OCI-LY7 (cell line): Measurements from ENCODE around the gene FABP1. TPM values are rescaled to one million over a fixed set of nuclear protein-coding genes. Genes with fewer than 3 reads are reported as not detected.

Experiments
- BruUV-seq: library from RNA; stranded (reverse); fragments of 400-500 nt; replicated peaks from 2 replicates; lab custom pipeline; 2021; lab: Mats Ljungman, UMichigan
- CTCF ChIA-PET: fragments of 300-600 bp; sonication (Branson Sonifier 250); formaldehyde crosslinking; loops from one replicate; lab custom pipeline; 2022; ENCODE audit warnings: antibody characterized with exemption; ENCODE audit not compliant: unreplicated experiment; lab: Charles Lee
- POLR2A ChIA-PET: fragments of 300-600 bp; sonication (Branson Sonifier 250); formaldehyde crosslinking; loops from one replicate; lab custom pipeline; 2022; ENCODE audit warnings: antibody characterized with exemption; lab: Charles Lee
- DNase-seq: peaks from one replicate; pipeline ENCODE4 v3.0.0-alpha.2; 2015; ENCODE audit warnings: low spot score
- H2AFZ ChIP-seq: fragments of 200-600 bp; sonication (generic), shearing (Covaris generic); 2 replicates; pipeline ENCODE4 v1.6.1; 2014; ENCODE audit warnings: mild to moderate bottlenecking, antibody characterized with exemption, low read length, moderate library complexity
- H3K27ac ChIP-seq: fragments of 200-600 bp; sonication (generic); 2 replicates; pipeline ENCODE4 v1.5.1; 2014; ENCODE audit warnings: mixed run types, low read depth, mild to moderate bottlenecking, moderate library complexity, low read length, inconsistent platforms; ENCODE audit not compliant: poor library complexity, severe bottlenecking
- H3K36me3 ChIP-seq: fragments of 200-600 bp; sonication (generic); 2 replicates; pipeline ENCODE4 v1.6.1; 2014; ENCODE audit warnings: mild to moderate bottlenecking, antibody characterized with exemption, low read length, moderate library complexity, mixed read lengths; ENCODE audit not compliant: insufficient read depth
- H3K4me1 ChIP-seq: fragments of 200-600 bp; sonication (generic); 2 replicates; pipeline ENCODE4 v1.5.1; 2014; ENCODE audit warnings: mild to moderate bottlenecking, low read length; ENCODE audit not compliant: insufficient read depth, poor library complexity, severe bottlenecking
- H3K4me2 ChIP-seq: fragments of 200-600 bp; sonication (generic); 2 replicates; pipeline ENCODE4 v1.6.1; 2014; ENCODE audit warnings: mild to moderate bottlenecking, low read length
- H3K4me3 ChIP-seq: fragments of 200-600 bp; sonication (generic); 2 replicates; pipeline ENCODE4 v1.5.1; 2014; ENCODE audit warnings: mild to moderate bottlenecking, low read depth, low read length; ENCODE audit not compliant: poor library complexity, severe bottlenecking
- H3K79me2 ChIP-seq: fragments of 200-600 bp; sonication (generic); 2 replicates; pipeline ENCODE4 v1.6.1; 2016; ENCODE audit warnings: low read depth, mild to moderate bottlenecking, low read length, moderate library complexity, mixed read lengths; ENCODE audit not compliant: insufficient read depth
- H3K9me2 ChIP-seq: fragments of 200-600 bp; sonication (generic); 2 replicates; pipeline ENCODE4 v1.6.1; 2016; ENCODE audit warnings: mild to moderate bottlenecking, low read length, mixed read lengths; ENCODE audit not compliant: insufficient read depth
- H3K9me3 ChIP-seq: fragments of 200-600 bp; sonication (generic); 2 replicates; pipeline ENCODE4 v1.6.1; 2014; ENCODE audit warnings: mild to moderate bottlenecking, mixed run types, low read length, mixed read lengths
- H4K20me1 ChIP-seq: fragments of 200-600 bp; sonication (generic); 2 replicates; pipeline ENCODE4 v1.6.1; 2014; ENCODE audit warnings: mild to moderate bottlenecking, antibody characterized with exemption, low read length, moderate library complexity, mixed read lengths; ENCODE audit not compliant: insufficient read depth
- CTCF ChIP-seq: fragments of 200-600 bp; sonication (generic); conservative IDR thresholded peaks from 2 replicates; pipeline ENCODE4 v1.5.1; 2014; ENCODE audit warnings: mild to moderate bottlenecking, antibody characterized with exemption, low read length, moderate library complexity, mixed read lengths
- EZH2phosphoT487 ChIP-seq: fragments of 200-600 bp; sonication (generic); IDR thresholded peaks from 2 replicates; pipeline ENCODE4 v1.6.1; 2018; ENCODE audit warnings: low read depth, borderline replicate concordance, mild to moderate bottlenecking, mixed run types, antibody characterized with exemption, low read length, moderate library complexity, mixed read lengths
- intact Hi-C: fragments of 100-400 bp; cut with micrococcal nuclease; formaldehyde crosslinking; loops from one replicate; pipeline ENCODE4 v1.10.0; 2022; ENCODE audit not compliant: unreplicated experiment
- total RNA-seq, 2 experiments: library from RNA; depleted of rRNA in 1 of 2; stranded (reverse); fragments of >200 nt in 1 of 2; shearing (Covaris generic) in 1 of 2; gene quantifications; 2 replicates each; pipeline ENCODE4 v1.2.3, GENCODE V29; 2014 to 2022

Gene FABP1
- total RNA-seq, 2 experiments from 2014 or later, result not detected

- POLR2A ChIA-PET, result no interaction called here
- no peaks in the 10 kb centered on the region for H3K4me1 ChIP-seq
- CTCF ChIA-PET, result no interaction called here
Measured at GRCh38 chr2:88165332-88166003, 37.6 kb upstream of the FABP1 start.

GRCh38 chr2:88161446-88162244 lies 33.8 kb upstream of the FABP1 start:
- no TSS peak for BruUV-seq
- TF ChIP-seq EZH2phosphoT487 (no peak), CTCF (no peak)
- Histone ChIP-seq H3K79me2 (no peaks in the 10 kb centered on the region), H2AFZ (no peak overlapping the region), H3K4me1 (no peaks in the 10 kb centered on the region), H3K36me3 (no peaks in the 10 kb centered on the region), H3K9me3 (no peaks in the 10 kb centered on the region), H4K20me1 (no peaks in the 10 kb centered on the region), H3K4me3 (no peak overlapping the region), H3K9me2 (no peaks in the 10 kb centered on the region), H3K4me2 (no peak overlapping the region), H3K27ac (no peak overlapping the region)
- ChIA-PET POLR2A (no interaction called here), CTCF (no interaction called here)
- intact Hi-C loops, result loop anchor here (5.0 kb wide), 1 partner anchor 159 kb away; no protein-coding TSS in a partner anchor
- no peak for DNase-seq

More at GRCh38 chr2:88165332-88166003, 37.6 kb upstream of the FABP1 start:
- H3K27ac ChIP-seq, result no peak overlapping the region
- no peaks in the 10 kb centered on the region for H3K9me3 ChIP-seq
- H2AFZ ChIP-seq, result no peak overlapping the region
- H3K79me2 ChIP-seq, result no peaks in the 10 kb centered on the region
- DNase-seq, result no peak
- intact Hi-C loops, result no loop called here
- no TSS peak for BruUV-seq
- TF ChIP-seq EZH2phosphoT487, result no peak
- no peak for TF ChIP-seq CTCF
- no peak overlapping the region for H3K4me3 ChIP-seq
- no peaks in the 10 kb centered on the region for H3K9me2 ChIP-seq
- no peak overlapping the region for H3K4me2 ChIP-seq
- H3K36me3 ChIP-seq, result no peaks in the 10 kb centered on the region
- no peaks in the 10 kb centered on the region for H4K20me1 ChIP-seq
